AG08395 (cell line): ENCODE data around the gene C6orf132.

Source experiments
- DNase-seq: peaks from one replicate; pipeline ENCODE4 v3.0.0; 2012; ENCODE audit warnings: mixed read lengths, low spot score

The C6orf132 gene

DNA sequence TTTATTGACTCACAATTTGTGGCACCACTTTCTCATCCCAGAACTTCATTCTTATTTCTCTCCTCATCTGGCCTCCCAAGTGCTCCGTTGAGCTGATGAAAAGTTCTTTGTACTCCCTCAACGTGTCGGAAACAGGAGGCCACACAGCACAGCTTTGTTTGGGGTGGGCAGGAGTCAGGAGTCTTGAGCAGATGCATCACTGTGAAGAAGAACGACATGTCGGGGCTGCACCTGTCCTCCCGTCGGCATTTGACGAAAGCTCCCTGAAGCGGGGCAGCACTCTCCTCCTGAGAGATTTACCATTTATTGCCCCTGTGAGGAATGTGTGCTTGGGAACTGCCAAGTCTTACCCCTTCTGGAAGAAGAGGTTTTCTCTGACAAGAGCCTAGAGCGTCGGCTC, 64.0 kb downstream of the C6orf132 start:
- no peak for DNase-seq

DNA sequence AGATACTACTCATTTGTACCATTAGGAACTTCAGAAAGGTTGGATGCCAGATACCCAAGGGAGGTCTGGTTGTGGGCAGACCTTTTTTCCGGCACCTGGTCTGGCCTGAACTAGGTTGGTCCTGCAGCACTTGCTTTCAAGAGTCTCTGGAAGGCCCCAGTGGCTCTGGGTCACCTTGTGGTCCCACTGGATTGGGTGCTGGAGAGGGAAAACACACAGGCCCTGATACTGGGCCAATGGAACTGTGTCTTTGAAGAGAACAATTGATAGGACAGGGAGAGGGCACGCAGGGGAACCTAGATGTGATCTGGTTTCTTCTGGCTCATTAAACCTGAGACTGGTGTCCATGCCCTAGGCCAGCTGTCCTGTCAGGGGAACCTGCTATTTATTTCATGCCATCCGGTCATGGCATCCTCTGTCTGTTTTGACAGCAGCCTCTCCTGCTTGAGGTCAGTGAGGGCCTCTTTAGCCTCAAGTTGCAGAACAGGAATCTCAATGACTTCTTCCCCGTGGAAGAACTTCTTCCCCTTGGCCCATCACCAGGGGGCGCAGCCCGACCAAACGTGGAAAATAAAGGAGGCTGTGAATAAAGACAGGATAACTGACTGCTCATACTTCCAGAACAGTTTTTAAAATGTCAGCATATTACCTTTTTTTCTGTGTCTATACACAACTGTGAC, 67.1 kb downstream of the C6orf132 start:
- peak; percentile 89 for DNase-seq

DNA sequence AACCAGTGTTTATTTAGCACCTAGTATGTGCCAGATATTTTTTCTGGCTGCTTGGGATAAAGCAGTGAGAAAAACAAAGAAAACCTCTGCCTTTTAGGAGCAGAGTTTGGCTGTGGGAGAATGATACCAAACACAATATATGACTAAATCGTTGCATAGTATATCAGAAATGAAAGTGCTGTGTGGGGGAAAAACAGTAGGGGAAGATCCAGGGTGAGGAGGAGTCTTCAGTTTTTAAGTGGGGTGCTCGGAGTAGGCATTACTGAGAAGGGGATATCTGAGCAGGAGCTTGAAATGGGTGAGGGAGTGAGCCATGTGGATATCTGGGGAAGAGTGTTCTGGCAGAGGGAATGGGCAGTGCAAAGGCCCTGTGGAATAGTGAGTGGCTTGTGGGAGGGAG, 69.1 kb downstream of the C6orf132 start:
- DNase-seq, result no peak

GRCh38 chr6:42071881-42072583, 70.4 kb downstream of the C6orf132 start:
- DNase-seq, result no peak

DNA sequence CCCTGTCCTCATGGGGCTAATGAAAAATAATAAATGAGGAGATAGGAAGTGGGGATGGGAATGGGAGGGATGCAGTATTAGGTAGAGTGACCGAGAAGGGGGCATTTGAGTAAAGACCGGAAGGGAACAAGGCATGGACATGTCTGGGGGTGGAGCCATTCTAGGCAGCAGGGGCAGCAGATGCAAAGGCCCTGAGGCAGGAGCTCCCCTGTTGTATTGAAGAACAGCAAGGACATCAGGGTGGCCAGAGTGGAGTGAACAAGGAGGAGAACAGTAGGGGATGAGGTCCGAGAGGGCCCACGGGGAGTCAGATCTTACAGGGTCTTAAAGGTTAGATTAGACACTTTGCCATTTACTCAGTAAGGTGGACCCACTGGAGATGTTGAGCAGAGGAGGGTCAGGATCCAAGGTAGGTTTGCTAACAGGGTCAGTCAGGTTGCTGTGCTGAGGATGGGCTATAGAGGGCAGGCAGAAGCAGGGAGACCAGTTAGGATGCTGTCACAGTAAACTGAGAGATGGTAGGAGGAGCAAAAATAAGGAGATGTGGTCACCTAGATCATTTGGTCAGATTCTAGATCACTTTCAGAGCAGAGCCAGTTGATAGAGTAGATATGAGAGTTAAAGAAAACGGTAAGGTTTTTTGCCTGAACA, 73.4 kb downstream of the C6orf132 start:
- DNase-seq, result no peak

DNA sequence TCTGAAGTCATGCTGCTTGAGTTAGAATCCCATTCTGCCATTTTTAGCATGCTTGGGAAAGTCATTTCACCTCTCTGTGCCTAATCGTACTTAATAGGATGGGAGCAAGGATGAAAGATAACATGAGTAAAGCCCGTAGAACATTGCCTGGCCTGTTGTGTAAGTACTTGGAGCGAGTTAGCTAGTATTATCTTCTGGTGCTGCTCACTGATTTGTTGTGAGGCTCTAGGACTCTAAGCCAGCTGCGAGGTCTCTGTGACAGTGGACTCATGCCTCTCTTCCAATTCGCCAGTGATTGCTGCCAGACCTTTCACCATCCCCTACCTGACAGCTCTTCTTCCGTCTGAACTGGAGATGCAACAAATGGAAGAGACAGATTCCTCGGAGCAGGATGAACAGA, 74.2 kb downstream of the C6orf132 start:
- no peak for DNase-seq

DNA sequence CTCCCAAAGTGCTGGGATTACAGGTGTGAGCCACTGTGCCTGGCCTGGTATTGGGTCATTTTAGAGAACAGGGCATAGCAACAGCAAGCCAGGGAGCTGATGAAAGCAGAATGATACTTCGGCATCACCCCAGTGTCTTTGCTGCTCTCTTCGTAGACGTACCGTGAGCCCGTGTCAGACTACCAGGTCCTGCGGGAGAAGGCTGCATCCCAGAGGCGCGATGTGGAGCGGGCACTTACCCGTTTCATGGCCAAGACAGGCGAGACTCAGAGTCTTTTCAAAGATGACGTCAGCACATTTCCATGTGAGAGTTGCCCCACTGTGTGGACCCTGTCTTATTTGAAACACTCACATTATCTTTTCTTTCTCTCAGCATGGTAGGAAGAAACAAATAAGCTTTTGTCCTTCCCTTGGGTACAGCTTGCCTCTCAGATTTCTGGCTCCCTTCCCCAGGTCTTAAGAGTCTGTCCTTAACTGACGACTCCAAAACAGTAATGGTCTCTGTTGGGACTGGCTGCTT, 76.2 kb downstream of the C6orf132 start:
- DNase-seq, result no peak

- DNase-seq, result no peak
Measured at GRCh38 chr6:42059743-42060142, 82.7 kb downstream of the C6orf132 start.

GRCh38 chr6:42053601-42054000, 88.8 kb downstream of the C6orf132 start:
- DNase-seq, result no peak

- DNase-seq, result no peak
Measured at GRCh38 chr6:42051268-42051653, 91.2 kb downstream of the C6orf132 start.
